ENCODE measurements around the gene DNAJC17.

DNAJC17 gene

GRCh38 chr15:40831861-40832260 lies 24.6 kb upstream of the DNAJC17 start:
- no peak overlapping the region for H3K4me3 ChIP-seq (ENCODE audit: low read depth in 1 of 5, low read length in 5 of 5)
- no peaks in the 10 kb centered on the region for H3K9me3 ChIP-seq (ENCODE audit: control insufficient read depth in 5 of 5, low read length in 5 of 5)
- H3K36me3 ChIP-seq (ENCODE audit: control insufficient read depth in 5 of 5, insufficient read depth in 5 of 5, low read length in 5 of 5): no peaks in the 10 kb centered on the region
- H3K27me3 ChIP-seq (ENCODE audit: control insufficient read depth in 5 of 5, insufficient read depth in 4 of 5, low read length in 5 of 5): peaks cover 0 to 6% (median 0%) of the 10 kb centered on the region in 5 donors
- H3K4me1 ChIP-seq (ENCODE audit: control insufficient read depth in 5 of 5, insufficient read depth in 5 of 5, low read length in 5 of 5): no peaks in the 10 kb centered on the region
- no peak overlapping the region for H3K9ac ChIP-seq (ENCODE audit: low read length in 5 of 5)
- no peak overlapping the region for H3K27ac ChIP-seq (ENCODE audit: low read depth, low read length)

- H3K9ac ChIP-seq (ENCODE audit: low read length in 5 of 5): no peak overlapping the region
- H3K27me3 ChIP-seq (ENCODE audit: control insufficient read depth in 5 of 5, insufficient read depth in 4 of 5, low read length in 5 of 5): peaks cover 0 to 6% (median 0%) of the 10 kb centered on the region in 5 donors
- no peaks in the 10 kb centered on the region for H3K4me1 ChIP-seq (ENCODE audit: control insufficient read depth in 5 of 5, insufficient read depth in 5 of 5, low read length in 5 of 5)
- H3K36me3 ChIP-seq (ENCODE audit: control insufficient read depth in 5 of 5, insufficient read depth in 5 of 5, low read length in 5 of 5): no peaks in the 10 kb centered on the region
- H3K9me3 ChIP-seq (ENCODE audit: control insufficient read depth in 5 of 5, low read length in 5 of 5): no peaks in the 10 kb centered on the region
- H3K4me3 ChIP-seq (ENCODE audit: low read depth in 1 of 5, low read length in 5 of 5): no peak overlapping the region
- H3K27ac ChIP-seq (ENCODE audit: low read depth, low read length): no peak overlapping the region
Measured at GRCh38 chr15:40830884-40831283, 23.6 kb upstream of the DNAJC17 start.

GRCh38 chr15:40829115-40829514 lies 21.8 kb upstream of the DNAJC17 start:
- Histone ChIP-seq H3K4me3 (ENCODE audit: low read depth in 1 of 5, low read length in 5 of 5) (no peak overlapping the region), H3K27me3 (ENCODE audit: control insufficient read depth in 5 of 5, insufficient read depth in 4 of 5, low read length in 5 of 5) (peaks cover 0 to 6% (median 0%) of the 10 kb centered on the region in 5 donors), H3K36me3 (ENCODE audit: control insufficient read depth in 5 of 5, insufficient read depth in 5 of 5, low read length in 5 of 5) (no peaks in the 10 kb centered on the region), H3K9ac (ENCODE audit: low read length in 5 of 5) (no peak overlapping the region), H3K27ac (ENCODE audit: low read depth, low read length) (no peak overlapping the region), H3K9me3 (ENCODE audit: control insufficient read depth in 5 of 5, low read length in 5 of 5) (no peaks in the 10 kb centered on the region), H3K4me1 (ENCODE audit: control insufficient read depth in 5 of 5, insufficient read depth in 5 of 5, low read length in 5 of 5) (no peaks in the 10 kb centered on the region)

- H3K27me3 ChIP-seq (ENCODE audit: control insufficient read depth in 5 of 5, insufficient read depth in 4 of 5, low read length in 5 of 5): peaks cover 0 to 6% (median 0%) of the 10 kb centered on the region in 5 donors
- H3K36me3 ChIP-seq (ENCODE audit: control insufficient read depth in 5 of 5, insufficient read depth in 5 of 5, low read length in 5 of 5): no peaks in the 10 kb centered on the region
- no peak within 1 kb of the TSS for H3K27ac ChIP-seq (ENCODE audit: low read depth, low read length)
- no peaks in the 10 kb centered on the region for H3K4me1 ChIP-seq (ENCODE audit: control insufficient read depth in 5 of 5, insufficient read depth in 5 of 5, low read length in 5 of 5)
- H3K9me3 ChIP-seq (ENCODE audit: control insufficient read depth in 5 of 5, low read length in 5 of 5): no peaks in the 10 kb centered on the region
- H3K9ac ChIP-seq (ENCODE audit: low read length in 5 of 5): no peak within 1 kb of the TSS
- H3K4me3 ChIP-seq (ENCODE audit: low read depth in 1 of 5, low read length in 5 of 5): no peak within 1 kb of the TSS
Measured at GRCh38 chr15:40828447-40829036, 21.3 kb upstream of the DNAJC17 start, which contains the start of gene PPP1R14D. Gene PPP1R14D (minus strand): TSS chr15:40828708. CDS start chr15:40828641, 67 bp downstream.

- H3K4me3 ChIP-seq (ENCODE audit: low read depth in 1 of 5, low read length in 5 of 5): no peak overlapping the region
- no peaks in the 10 kb centered on the region for H3K36me3 ChIP-seq (ENCODE audit: control insufficient read depth in 5 of 5, insufficient read depth in 5 of 5, low read length in 5 of 5)
- no peaks in the 10 kb centered on the region for H3K4me1 ChIP-seq (ENCODE audit: control insufficient read depth in 5 of 5, insufficient read depth in 5 of 5, low read length in 5 of 5)
- no peak overlapping the region for H3K27ac ChIP-seq (ENCODE audit: low read depth, low read length)
- peaks cover 0 to 6% (median 0%) of the 10 kb centered on the region in 5 donors for H3K27me3 ChIP-seq (ENCODE audit: control insufficient read depth in 5 of 5, insufficient read depth in 4 of 5, low read length in 5 of 5)
- no peak overlapping the region for H3K9ac ChIP-seq (ENCODE audit: low read length in 5 of 5)
- H3K9me3 ChIP-seq (ENCODE audit: control insufficient read depth in 5 of 5, low read length in 5 of 5): no peaks in the 10 kb centered on the region
Measured at GRCh38 chr15:40826423-40827075, 19.3 kb upstream of the DNAJC17 start.

GRCh38 chr15:40825661-40826422 lies 18.6 kb upstream of the DNAJC17 start:
- H3K4me3 ChIP-seq (ENCODE audit: low read depth in 1 of 5, low read length in 5 of 5): no peak overlapping the region
- no peaks in the 10 kb centered on the region for H3K4me1 ChIP-seq (ENCODE audit: control insufficient read depth in 5 of 5, insufficient read depth in 5 of 5, low read length in 5 of 5)
- H3K9ac ChIP-seq (ENCODE audit: low read length in 5 of 5): no peak overlapping the region
- H3K36me3 ChIP-seq (ENCODE audit: control insufficient read depth in 5 of 5, insufficient read depth in 5 of 5, low read length in 5 of 5): no peaks in the 10 kb centered on the region
- peaks cover 0 to 6% (median 0%) of the 10 kb centered on the region in 5 donors for H3K27me3 ChIP-seq (ENCODE audit: control insufficient read depth in 5 of 5, insufficient read depth in 4 of 5, low read length in 5 of 5)
- no peaks in the 10 kb centered on the region for H3K9me3 ChIP-seq (ENCODE audit: control insufficient read depth in 5 of 5, low read length in 5 of 5)
- no peak overlapping the region for H3K27ac ChIP-seq (ENCODE audit: low read depth, low read length)

GRCh38 chr15:40823572-40824343 lies 16.5 kb upstream of the DNAJC17 start:
- H3K9me3 ChIP-seq (ENCODE audit: control insufficient read depth in 5 of 5, low read length in 5 of 5): no peaks in the 10 kb centered on the region
- no peak overlapping the region for H3K9ac ChIP-seq (ENCODE audit: low read length in 5 of 5)
- no peaks in the 10 kb centered on the region for H3K4me1 ChIP-seq (ENCODE audit: control insufficient read depth in 5 of 5, insufficient read depth in 5 of 5, low read length in 5 of 5)
- H3K36me3 ChIP-seq (ENCODE audit: control insufficient read depth in 5 of 5, insufficient read depth in 5 of 5, low read length in 5 of 5): no peaks in the 10 kb centered on the region
- H3K27me3 ChIP-seq (ENCODE audit: control insufficient read depth in 5 of 5, insufficient read depth in 4 of 5, low read length in 5 of 5): peaks cover 0 to 6% (median 0%) of the 10 kb centered on the region in 5 donors
- no peak overlapping the region for H3K27ac ChIP-seq (ENCODE audit: low read depth, low read length)
- H3K4me3 ChIP-seq (ENCODE audit: low read depth in 1 of 5, low read length in 5 of 5): no peak overlapping the region

- Histone ChIP-seq H3K9me3 (ENCODE audit: control insufficient read depth in 5 of 5, low read length in 5 of 5) (no peaks in the 10 kb centered on the region), H3K4me1 (ENCODE audit: control insufficient read depth in 5 of 5, insufficient read depth in 5 of 5, low read length in 5 of 5) (no peaks in the 10 kb centered on the region), H3K36me3 (ENCODE audit: control insufficient read depth in 5 of 5, insufficient read depth in 5 of 5, low read length in 5 of 5) (no peaks in the 10 kb centered on the region), H3K27me3 (ENCODE audit: control insufficient read depth in 5 of 5, insufficient read depth in 4 of 5, low read length in 5 of 5) (no peaks in the 10 kb centered on the region), H3K9ac (ENCODE audit: low read length in 5 of 5) (no peak overlapping the region), H3K4me3 (ENCODE audit: low read depth in 1 of 5, low read length in 5 of 5) (no peak overlapping the region), H3K27ac (ENCODE audit: low read depth, low read length) (no peak overlapping the region)
Measured at GRCh38 chr15:40821195-40821594, 13.9 kb upstream of the DNAJC17 start.

GRCh38 chr15:40819048-40819447 lies 11.8 kb upstream of the DNAJC17 start:
- no peak overlapping the region for H3K4me3 ChIP-seq (ENCODE audit: low read depth in 1 of 5, low read length in 5 of 5)
- H3K36me3 ChIP-seq (ENCODE audit: control insufficient read depth in 5 of 5, insufficient read depth in 5 of 5, low read length in 5 of 5): peaks cover 0 to 14% (median 8%) of the 10 kb centered on the region in 5 donors
- H3K27me3 ChIP-seq (ENCODE audit: control insufficient read depth in 5 of 5, insufficient read depth in 4 of 5, low read length in 5 of 5): no peaks in the 10 kb centered on the region
- H3K27ac ChIP-seq (ENCODE audit: low read depth, low read length): no peak overlapping the region
- H3K9me3 ChIP-seq (ENCODE audit: control insufficient read depth in 5 of 5, low read length in 5 of 5): no peaks in the 10 kb centered on the region
- no peak overlapping the region for H3K9ac ChIP-seq (ENCODE audit: low read length in 5 of 5)
- no peaks in the 10 kb centered on the region for H3K4me1 ChIP-seq (ENCODE audit: control insufficient read depth in 5 of 5, insufficient read depth in 5 of 5, low read length in 5 of 5)
